Epithelial cell of proximal tubule (primary cell): ENCODE measurements around the gene OTOGL. TPM values are rescaled to one million over a fixed set of nuclear protein-coding genes. Genes with fewer than 3 reads are reported as not detected.

Experiments used
- DNase-seq: peaks from one replicate; pipeline ENCODE4 v3.0.0-alpha.2; 2011; ENCODE audit warnings: low read depth
- H3K4me3 ChIP-seq: 2 replicates; pipeline ENCODE4 v1.5.1; 2011; ENCODE audit warnings: low read depth, mild to moderate bottlenecking, low read length
- total RNA-seq: library from RNA; depleted of rRNA; stranded (reverse); fragments of >200 nt; gene quantifications from 2 replicates; pipeline ENCODE4 v1.2.3, GENCODE V29; 2015
- TF ChIP-seq, protein P1 (sequence below): conservative IDR thresholded peaks from 2 replicates; pipeline ENCODE4 v1.5.1; 2012; ENCODE audit warnings: low read depth, mild to moderate bottlenecking, low read length

Gene OTOGL
- total RNA-seq, 1 donor from 2014 or later, result not detected

DNA sequence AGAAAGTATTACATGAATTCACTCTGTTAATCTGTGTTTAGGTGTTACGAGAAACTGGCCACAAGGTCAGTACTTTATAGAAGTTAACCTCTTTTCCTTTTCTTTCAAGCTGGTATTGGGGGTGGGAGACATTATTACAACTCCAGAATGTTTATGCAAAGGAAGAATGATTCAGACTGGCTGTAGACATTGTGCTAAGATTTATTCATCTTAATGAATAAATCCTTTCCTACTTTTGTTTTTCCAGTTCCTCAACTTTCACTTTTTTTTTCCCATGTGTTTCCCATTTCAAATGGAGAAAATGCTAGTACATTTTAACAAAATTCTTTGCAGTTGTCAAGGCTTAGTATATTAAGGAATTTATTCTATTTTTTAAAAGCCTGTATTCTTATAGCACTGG is 1.3 kb downstream of the OTOGL start:
- TF ChIP-seq, protein P1, sequence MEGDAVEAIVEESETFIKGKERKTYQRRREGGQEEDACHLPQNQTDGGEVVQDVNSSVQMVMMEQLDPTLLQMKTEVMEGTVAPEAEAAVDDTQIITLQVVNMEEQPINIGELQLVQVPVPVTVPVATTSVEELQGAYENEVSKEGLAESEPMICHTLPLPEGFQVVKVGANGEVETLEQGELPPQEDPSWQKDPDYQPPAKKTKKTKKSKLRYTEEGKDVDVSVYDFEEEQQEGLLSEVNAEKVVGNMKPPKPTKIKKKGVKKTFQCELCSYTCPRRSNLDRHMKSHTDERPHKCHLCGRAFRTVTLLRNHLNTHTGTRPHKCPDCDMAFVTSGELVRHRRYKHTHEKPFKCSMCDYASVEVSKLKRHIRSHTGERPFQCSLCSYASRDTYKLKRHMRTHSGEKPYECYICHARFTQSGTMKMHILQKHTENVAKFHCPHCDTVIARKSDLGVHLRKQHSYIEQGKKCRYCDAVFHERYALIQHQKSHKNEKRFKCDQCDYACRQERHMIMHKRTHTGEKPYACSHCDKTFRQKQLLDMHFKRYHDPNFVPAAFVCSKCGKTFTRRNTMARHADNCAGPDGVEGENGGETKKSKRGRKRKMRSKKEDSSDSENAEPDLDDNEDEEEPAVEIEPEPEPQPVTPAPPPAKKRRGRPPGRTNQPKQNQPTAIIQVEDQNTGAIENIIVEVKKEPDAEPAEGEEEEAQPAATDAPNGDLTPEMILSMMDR, result no peak
- no peak for DNase-seq
- no peak overlapping the region for H3K4me3 ChIP-seq

DNA sequence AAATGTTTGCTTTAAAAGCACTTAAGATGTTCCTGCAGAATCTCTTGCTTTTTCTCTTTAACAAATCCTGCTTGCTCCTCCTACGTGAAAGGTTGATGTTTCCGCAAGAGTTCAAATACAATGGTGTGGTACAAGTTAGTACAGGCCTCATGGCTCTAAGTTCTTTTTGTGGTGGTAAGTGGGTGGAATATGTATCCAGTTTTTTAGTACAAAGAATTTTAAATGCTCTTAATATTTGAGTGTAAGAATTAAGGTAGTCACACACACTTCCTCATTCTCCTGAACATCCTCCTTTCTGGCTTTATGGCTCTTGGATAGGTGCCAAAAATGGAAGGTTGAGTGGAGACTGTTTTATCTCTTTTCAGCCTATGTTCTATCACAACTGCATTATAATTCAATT is 1.8 kb downstream of the OTOGL start:
- TF ChIP-seq, protein P1, result no peak
- H3K4me3 ChIP-seq, result no peak overlapping the region
- DNase-seq, result no peak

DNA sequence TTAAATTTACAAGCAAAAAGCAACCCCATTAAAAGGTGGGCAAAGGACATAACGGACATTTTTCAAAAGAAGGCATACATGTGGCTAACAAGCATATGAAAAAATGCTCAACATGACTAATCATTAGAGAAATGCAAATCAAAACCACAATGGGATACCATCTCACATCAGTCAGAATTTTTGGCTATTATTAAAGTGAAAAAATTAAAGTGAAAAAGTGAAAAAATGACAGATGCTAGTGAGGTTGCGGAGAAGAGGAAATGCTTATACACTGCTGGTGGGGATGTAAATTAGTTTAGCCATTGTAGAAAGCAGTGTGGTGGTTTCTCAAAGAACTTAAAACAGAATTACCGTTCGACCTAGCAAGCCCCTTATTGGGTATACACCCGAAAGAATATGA is 7.9 kb downstream of the OTOGL start:
- DNase-seq, result no peak
- TF ChIP-seq, protein P1, result no peak
- H3K4me3 ChIP-seq, result no peak overlapping the region

DNA sequence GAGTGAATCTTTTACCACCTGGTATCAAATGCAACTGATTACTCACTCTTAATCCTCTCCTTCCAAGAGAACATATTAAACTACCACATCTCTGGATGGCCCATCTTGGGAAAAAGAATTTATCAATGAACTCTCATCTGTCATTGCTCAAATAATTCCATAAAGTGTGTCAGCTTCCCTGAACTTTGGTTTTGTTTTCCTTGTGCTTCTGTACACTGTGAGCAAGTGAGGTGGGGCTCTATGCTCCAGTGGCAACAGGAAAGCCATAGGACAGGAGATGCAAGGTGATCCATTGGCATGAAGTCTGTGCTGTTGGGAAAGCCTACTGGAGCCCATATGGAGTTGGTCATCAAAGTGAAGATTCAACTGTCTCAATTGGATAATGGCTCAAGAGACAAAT is 17.4 kb downstream of the OTOGL start:
- no peak for DNase-seq
- TF ChIP-seq, protein P1, result no peak
- H3K4me3 ChIP-seq, result no peak overlapping the region

DNA sequence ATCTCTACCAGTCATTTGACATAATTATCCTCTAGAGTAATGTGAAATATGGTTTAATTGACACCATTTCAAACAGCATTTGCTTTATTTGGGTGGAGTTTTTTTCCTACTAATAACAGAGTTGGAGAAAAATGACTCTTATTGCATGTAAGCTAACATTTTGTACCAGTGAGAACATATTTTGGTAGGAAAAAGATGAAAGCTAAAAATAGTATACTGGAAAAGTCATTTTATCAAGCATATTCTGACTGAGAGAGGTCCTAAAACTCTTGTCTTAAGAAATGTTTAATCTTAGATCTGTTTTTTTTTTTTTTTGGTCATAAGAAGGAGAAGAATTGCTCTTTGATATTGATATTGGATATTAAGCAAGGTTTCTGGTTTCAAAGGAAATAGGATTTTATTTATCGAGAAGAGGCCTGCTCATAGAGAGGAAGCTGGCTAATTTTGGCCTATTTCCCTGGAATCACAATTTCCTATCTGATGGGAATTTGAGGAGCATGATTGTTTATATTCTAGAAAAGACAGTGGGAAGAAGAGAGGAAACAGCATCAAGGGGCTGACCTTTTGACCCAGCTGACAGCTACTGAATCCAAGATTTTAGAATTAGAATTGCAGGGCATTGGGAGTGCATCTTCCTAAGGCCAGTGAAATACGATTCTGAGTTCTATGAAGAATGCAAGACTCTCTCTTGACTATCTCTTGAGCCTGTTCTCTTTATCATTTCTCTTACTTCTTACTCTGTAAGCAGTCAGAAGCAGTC is 19.4 kb downstream of the OTOGL start:
- DNase-seq, result no peak
- no peak overlapping the region for H3K4me3 ChIP-seq
- TF ChIP-seq, protein P1, result no peak

DNA sequence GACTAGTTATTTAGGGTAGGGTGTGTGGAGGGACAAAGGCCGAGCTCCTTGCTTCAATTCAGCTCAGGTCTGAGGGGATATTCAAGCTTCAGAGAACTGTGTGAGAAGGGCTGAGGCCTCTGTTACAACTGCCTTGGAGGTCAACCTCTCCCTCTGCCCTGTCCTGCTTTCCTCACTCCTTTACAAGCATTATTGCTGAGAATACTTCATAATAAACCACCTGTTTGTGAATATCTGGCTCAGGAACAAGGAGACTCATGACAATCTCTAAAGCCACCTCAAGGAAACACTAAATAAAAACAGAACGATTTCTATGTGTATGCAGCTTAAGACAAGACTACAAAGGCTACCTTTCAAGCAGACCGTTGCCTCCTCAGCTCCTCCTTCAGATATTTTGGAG is 21.7 kb downstream of the OTOGL start:
- no peak for DNase-seq
- H3K4me3 ChIP-seq, result no peak overlapping the region
- TF ChIP-seq, protein P1, result no peak

DNA sequence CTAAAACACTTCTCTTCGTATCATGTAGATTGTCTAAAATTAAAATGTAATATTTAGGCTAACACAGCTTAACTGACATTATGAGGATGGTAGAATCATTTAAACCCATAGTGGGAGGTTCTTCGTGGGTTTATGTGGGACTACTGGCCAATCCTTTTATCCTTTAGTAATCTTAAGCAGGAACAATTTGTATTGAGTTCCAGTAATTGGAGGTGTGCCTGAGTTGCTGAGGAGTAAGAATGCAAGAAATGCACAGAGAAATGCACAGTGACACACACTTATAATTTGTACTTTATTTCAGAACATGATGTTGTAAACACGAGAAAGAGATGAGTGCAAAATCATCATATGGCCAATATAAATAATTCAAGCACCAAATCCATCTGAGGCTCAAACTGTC is 22.3 kb downstream of the OTOGL start:
- TF ChIP-seq, protein P1, result no peak
- no peak overlapping the region for H3K4me3 ChIP-seq
- DNase-seq, result no peak
